ENCODE results near the gene VPS9D1. TPM values are rescaled to one million over a fixed set of nuclear protein-coding genes. Genes with fewer than 3 reads are reported as not detected.
A peak's percentile ranks its signal among the peaks of the same experiment; 100 is the strongest.

The VPS9D1 gene
- total RNA-seq, 1 donor, result 14.5 TPM

DNA sequence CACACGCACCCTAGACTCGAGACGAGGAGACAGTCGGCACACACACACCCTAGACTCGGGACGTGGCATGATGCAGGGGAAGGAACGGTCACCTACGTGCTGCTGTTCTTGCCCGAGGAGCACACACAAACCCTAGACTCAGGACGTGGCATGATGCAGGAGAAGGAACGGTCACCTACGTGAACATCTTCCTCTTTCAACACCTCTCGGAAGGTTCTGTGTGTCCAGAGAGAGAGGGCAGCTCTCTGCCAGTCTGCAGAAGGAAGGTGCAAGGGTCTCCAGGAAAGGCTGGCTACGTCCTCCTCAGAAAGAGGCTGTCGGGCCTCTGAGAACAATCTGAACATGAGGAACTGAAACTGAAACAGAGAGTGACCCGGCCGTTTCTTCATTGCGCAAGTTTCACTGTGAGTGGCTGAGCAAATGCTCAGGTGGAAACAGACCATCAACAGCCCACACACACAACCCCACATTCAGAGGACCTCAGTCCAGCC lies 44.1 kb upstream of the VPS9D1 start:
- Histone ChIP-seq H3K79me2 (ENCODE audit: insufficient read depth, low read length) (no peaks in the 10 kb centered on the region), H4K20me1 (ENCODE audit: insufficient read depth, low read length) (no peaks in the 10 kb centered on the region), H3K4me3 (ENCODE audit: insufficient read depth, low read length) (no peak overlapping the region), H3K27me3 (ENCODE audit: insufficient read depth, low read length) (no peaks in the 10 kb centered on the region), H3K4me1 (ENCODE audit: insufficient read depth, low read length) (no peaks in the 10 kb centered on the region), H3K27ac (ENCODE audit: low read depth, low read length) (no peak overlapping the region), H3K36me3 (ENCODE audit: insufficient read depth, low read length) (peaks cover 23% of the 10 kb centered on the region), H2AFZ (ENCODE audit: low read length) (peak overlapping the region; percentile 88), H3K9me3 (ENCODE audit: low read depth, low read length) (no peaks in the 10 kb centered on the region), H3K4me2 (ENCODE audit: insufficient read depth, low read length) (peak overlapping the region; percentile 38)
- peak; percentile 9 for DNase-seq (ENCODE audit: insufficient read length, low spot score, missing footprints)
- TF ChIP-seq, protein P1, sequence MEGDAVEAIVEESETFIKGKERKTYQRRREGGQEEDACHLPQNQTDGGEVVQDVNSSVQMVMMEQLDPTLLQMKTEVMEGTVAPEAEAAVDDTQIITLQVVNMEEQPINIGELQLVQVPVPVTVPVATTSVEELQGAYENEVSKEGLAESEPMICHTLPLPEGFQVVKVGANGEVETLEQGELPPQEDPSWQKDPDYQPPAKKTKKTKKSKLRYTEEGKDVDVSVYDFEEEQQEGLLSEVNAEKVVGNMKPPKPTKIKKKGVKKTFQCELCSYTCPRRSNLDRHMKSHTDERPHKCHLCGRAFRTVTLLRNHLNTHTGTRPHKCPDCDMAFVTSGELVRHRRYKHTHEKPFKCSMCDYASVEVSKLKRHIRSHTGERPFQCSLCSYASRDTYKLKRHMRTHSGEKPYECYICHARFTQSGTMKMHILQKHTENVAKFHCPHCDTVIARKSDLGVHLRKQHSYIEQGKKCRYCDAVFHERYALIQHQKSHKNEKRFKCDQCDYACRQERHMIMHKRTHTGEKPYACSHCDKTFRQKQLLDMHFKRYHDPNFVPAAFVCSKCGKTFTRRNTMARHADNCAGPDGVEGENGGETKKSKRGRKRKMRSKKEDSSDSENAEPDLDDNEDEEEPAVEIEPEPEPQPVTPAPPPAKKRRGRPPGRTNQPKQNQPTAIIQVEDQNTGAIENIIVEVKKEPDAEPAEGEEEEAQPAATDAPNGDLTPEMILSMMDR (IDR thresholded peaks at IDR 0.05; ENCODE audit: extremely low read depth, low read depth, low read length), result no peak

DNA sequence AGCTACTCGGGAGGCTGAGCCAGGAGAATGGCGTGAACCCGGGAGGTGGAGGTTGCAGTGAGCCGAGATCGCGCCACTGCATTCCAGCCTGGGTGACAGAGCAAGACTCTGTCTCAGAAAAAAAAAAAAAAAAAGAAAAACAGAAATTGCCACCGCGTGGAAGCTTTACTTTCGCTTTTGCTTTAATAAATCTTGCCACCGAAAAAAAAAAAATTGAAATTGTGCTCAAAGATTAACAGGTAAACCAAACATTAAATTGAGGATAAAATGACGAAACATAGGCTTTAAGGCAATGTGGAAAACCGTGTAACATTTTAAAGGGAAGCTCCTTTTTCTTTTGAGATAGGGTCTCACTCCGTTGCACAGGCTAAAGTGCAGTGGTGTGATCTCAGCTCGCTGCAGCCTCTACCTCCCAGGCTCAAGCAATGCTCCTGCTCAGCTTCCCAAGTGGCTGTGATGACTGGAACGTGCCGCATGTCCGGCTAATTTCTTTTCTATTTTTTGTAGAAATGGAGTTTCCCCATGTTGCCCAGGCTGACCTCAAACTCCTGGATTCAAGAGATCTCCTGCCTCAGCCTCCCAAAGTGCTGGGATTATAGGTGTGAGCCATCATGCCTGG lies 40.7 kb upstream of the VPS9D1 start:
- Histone ChIP-seq H4K20me1 (ENCODE audit: insufficient read depth, low read length) (no peaks in the 10 kb centered on the region), H3K27ac (ENCODE audit: low read depth, low read length) (no peak overlapping the region), H3K27me3 (ENCODE audit: insufficient read depth, low read length) (no peaks in the 10 kb centered on the region), H3K9me3 (ENCODE audit: low read depth, low read length) (no peaks in the 10 kb centered on the region), H3K36me3 (ENCODE audit: insufficient read depth, low read length) (peaks cover 22% of the 10 kb centered on the region), H3K4me3 (ENCODE audit: insufficient read depth, low read length) (no peak overlapping the region), H3K4me2 (ENCODE audit: insufficient read depth, low read length) (no peak overlapping the region), H3K79me2 (ENCODE audit: insufficient read depth, low read length) (no peaks in the 10 kb centered on the region), H3K4me1 (ENCODE audit: insufficient read depth, low read length) (no peaks in the 10 kb centered on the region), H2AFZ (ENCODE audit: low read length) (no peak overlapping the region)
- no peak for DNase-seq (ENCODE audit: insufficient read length, low spot score, missing footprints)
- TF ChIP-seq, protein P1 (IDR thresholded peaks at IDR 0.05; ENCODE audit: extremely low read depth, low read depth, low read length), result no peak

DNA sequence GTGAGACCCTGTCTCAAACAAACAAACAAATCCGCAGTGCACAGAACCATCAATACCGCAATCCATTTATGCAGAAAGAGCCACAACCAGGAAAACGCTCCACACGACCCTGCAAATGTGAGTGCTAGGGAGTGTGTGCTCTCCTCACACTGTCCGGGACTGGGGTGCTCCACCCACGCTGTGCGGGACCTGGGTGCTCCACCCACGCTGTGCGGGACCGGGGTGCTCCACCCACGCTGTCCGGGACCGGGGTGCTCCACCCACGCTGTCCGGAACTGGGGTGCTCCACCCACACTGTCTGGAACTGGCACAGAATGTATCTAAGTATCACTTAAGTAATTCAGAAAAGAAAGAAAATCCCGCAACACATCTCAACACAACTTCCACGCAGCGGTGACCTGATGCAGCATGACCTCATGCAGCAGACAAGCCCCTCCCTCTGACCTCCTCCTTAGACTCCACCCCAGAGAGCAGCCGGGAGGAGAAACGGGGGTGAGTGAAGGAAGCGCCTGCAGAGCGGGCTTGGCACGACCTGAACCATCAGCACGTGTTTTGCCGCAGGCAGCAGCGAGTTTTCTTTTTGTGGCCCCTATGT lies 39.1 kb upstream of the VPS9D1 start:
- no peaks in the 10 kb centered on the region for H3K9me3 ChIP-seq (ENCODE audit: low read depth, low read length)
- no peak overlapping the region for H3K27ac ChIP-seq (ENCODE audit: low read depth, low read length)
- H3K4me3 ChIP-seq (ENCODE audit: insufficient read depth, low read length), result no peak overlapping the region
- H4K20me1 ChIP-seq (ENCODE audit: insufficient read depth, low read length), result no peaks in the 10 kb centered on the region
- peak; percentile 9 for DNase-seq (ENCODE audit: insufficient read length, low spot score, missing footprints)
- H3K79me2 ChIP-seq (ENCODE audit: insufficient read depth, low read length), result no peaks in the 10 kb centered on the region
- no peaks in the 10 kb centered on the region for H3K27me3 ChIP-seq (ENCODE audit: insufficient read depth, low read length)
- TF ChIP-seq, protein P1 (IDR thresholded peaks at IDR 0.05; ENCODE audit: extremely low read depth, low read depth, low read length), result no peak
- no peak overlapping the region for H2AFZ ChIP-seq (ENCODE audit: low read length)
- no peak overlapping the region for H3K4me2 ChIP-seq (ENCODE audit: insufficient read depth, low read length)
- H3K4me1 ChIP-seq (ENCODE audit: insufficient read depth, low read length), result no peaks in the 10 kb centered on the region
- peaks cover 22% of the 10 kb centered on the region for H3K36me3 ChIP-seq (ENCODE audit: insufficient read depth, low read length)

DNA sequence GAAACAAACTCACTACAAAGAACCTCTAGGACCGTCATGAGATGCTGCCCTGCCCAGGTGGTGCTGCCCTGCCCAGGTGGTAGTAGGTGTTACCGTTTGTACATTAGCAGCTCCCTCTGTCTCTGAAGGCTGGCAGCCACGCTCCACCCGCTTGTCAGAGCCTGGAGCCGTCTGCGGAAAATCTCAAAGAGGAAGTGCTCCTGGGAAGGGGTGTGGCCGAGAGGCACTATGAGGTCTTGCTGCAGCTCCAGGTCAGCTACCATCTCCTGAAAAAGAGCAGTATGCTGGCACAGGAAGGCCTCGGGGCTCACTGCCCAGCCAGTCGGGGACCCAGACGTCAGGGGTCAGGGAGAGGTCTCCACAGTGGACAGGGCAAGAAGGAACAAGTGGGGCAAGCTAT lies 28.9 kb upstream of the VPS9D1 start:
- TF ChIP-seq, protein P1 (IDR thresholded peaks at IDR 0.05; ENCODE audit: extremely low read depth, low read depth, low read length), result no peak
- H3K27ac ChIP-seq (ENCODE audit: low read depth, low read length), result no peak overlapping the region
- H2AFZ ChIP-seq (ENCODE audit: low read length), result no peak overlapping the region
- H3K4me2 ChIP-seq (ENCODE audit: insufficient read depth, low read length), result no peak overlapping the region
- no peaks in the 10 kb centered on the region for H4K20me1 ChIP-seq (ENCODE audit: insufficient read depth, low read length)
- no peaks in the 10 kb centered on the region for H3K9me3 ChIP-seq (ENCODE audit: low read depth, low read length)
- no peak overlapping the region for H3K4me3 ChIP-seq (ENCODE audit: insufficient read depth, low read length)
- H3K79me2 ChIP-seq (ENCODE audit: insufficient read depth, low read length), result no peaks in the 10 kb centered on the region
- H3K36me3 ChIP-seq (ENCODE audit: insufficient read depth, low read length), result peaks cover 5% of the 10 kb centered on the region
- DNase-seq (ENCODE audit: insufficient read length, low spot score, missing footprints), result peak; percentile 45
- H3K27me3 ChIP-seq (ENCODE audit: insufficient read depth, low read length), result no peaks in the 10 kb centered on the region
- H3K4me1 ChIP-seq (ENCODE audit: insufficient read depth, low read length), result no peaks in the 10 kb centered on the region

Measured in osteoblast (primary cell).